Hematopoietic multipotent progenitor cell treated with erythropoietin and hydrocortisone succinate and interleukin-3 and kit ligand, for 15 days (in vitro differentiated cells): ENCODE data around the gene ST7L.
"Not testable (repeated sequence)": the region's sequence is repeated elsewhere in the genome, so short reads cannot be mapped to it uniquely, and the experiment has no call there.

Source experiments
- DNase-seq: peaks from one replicate; pipeline ENCODE4 v3.0.0-alpha.2; 2015; ENCODE audit warnings: low spot score

The ST7L gene

GRCh38 chr1:112492076-112492475 is 126.9 kb downstream of the ST7L start:
- no peak for DNase-seq

- DNase-seq = no peak
Measured at GRCh38 chr1:112488141-112488540, 130.8 kb downstream of the ST7L start.

- not testable (repeated sequence) for DNase-seq
Measured at GRCh38 chr1:112487686-112488085, 131.3 kb downstream of the ST7L start.

GRCh38 chr1:112486063-112486462 is 132.9 kb downstream of the ST7L start:
- DNase-seq = not testable (repeated sequence)

GRCh38 chr1:112478314-112478713 is 140.6 kb downstream of the ST7L start:
- no peak for DNase-seq

GRCh38 chr1:112477550-112477949 is 141.4 kb downstream of the ST7L start:
- DNase-seq = no peak
